HepG2 (cell line): Measurements from ENCODE around the gene DNAI4. TPM values are rescaled to one million over a fixed set of nuclear protein-coding genes. Genes with fewer than 3 reads are reported as not detected.

ENCODE experiments used
- BRD4 ChIP-seq: sonication (generic); formaldehyde crosslinking; IDR thresholded peaks from 2 replicates; pipeline ENCODE4 v1.4.0; 2020; ENCODE audit warnings: missing genetic modification reagents
- ELF1 ChIP-seq: sonication (generic); formaldehyde crosslinking; IDR thresholded peaks from 2 replicates; pipeline ENCODE4 v1.4.0; 2020; ENCODE audit warnings: missing genetic modification reagents
- JUNB ChIP-seq: sonication (generic); formaldehyde crosslinking; IDR thresholded peaks from 2 replicates; pipeline ENCODE4 v1.8.0; 2022; ENCODE audit warnings: missing genetic modification reagents, mild to moderate bottlenecking, borderline replicate concordance
- MATR3 ChIP-seq: sonication (generic); formaldehyde crosslinking; IDR thresholded peaks from 2 replicates; pipeline ENCODE4 v1.4.0; 2020; ENCODE audit warnings: missing genetic modification reagents
- MBD4 ChIP-seq: IDR thresholded peaks from 2 replicates; pipeline ENCODE4 v1.6.1; 2012; ENCODE audit warnings: low read length, inconsistent platforms, borderline replicate concordance
- MIER3 ChIP-seq: IDR thresholded peaks from 2 replicates; pipeline ENCODE4 v1.6.1; 2016; ENCODE audit warnings: missing compliant biosample characterization, borderline replicate concordance
- SALL2 ChIP-seq: sonication (generic); formaldehyde crosslinking; IDR thresholded peaks from 2 replicates; pipeline ENCODE4 v1.8.1; 2023; ENCODE audit warnings: mild to moderate bottlenecking, missing genetic modification reagents, inconsistent platforms
- SP140L ChIP-seq: sonication (generic); formaldehyde crosslinking; IDR thresholded peaks from 2 replicates; pipeline ENCODE4 v1.4.0; 2020; ENCODE audit warnings: missing genetic modification reagents, borderline replicate concordance
- SRF ChIP-seq: IDR thresholded peaks from 2 replicates; pipeline ENCODE4 v1.6.1; 2011; ENCODE audit warnings: mild to moderate bottlenecking, low read depth, low read length, moderate library complexity
- TARDBP ChIP-seq: sonication (generic); formaldehyde crosslinking; IDR thresholded peaks from 2 replicates; pipeline ENCODE4 v1.8.0; 2022; ENCODE audit warnings: mild to moderate bottlenecking, missing genetic modification reagents
- TCF7L2 ChIP-seq: IDR thresholded peaks from 2 replicates; pipeline ENCODE4 v1.6.1; 2011; ENCODE audit warnings: mild to moderate bottlenecking, low read depth, low read length, moderate library complexity
- ZNF468 ChIP-seq: sonication (generic); formaldehyde crosslinking; IDR thresholded peaks from 2 replicates; pipeline ENCODE4 v1.8.0; 2022; ENCODE audit warnings: mild to moderate bottlenecking, moderate library complexity, missing genetic modification reagents
- ZNF484 ChIP-seq: sonication (generic); formaldehyde crosslinking; IDR thresholded peaks from 2 replicates; pipeline ENCODE4 v1.5.1; 2020; ENCODE audit warnings: mild to moderate bottlenecking, low read depth, missing genetic modification reagents, borderline replicate concordance
- ZNF614 ChIP-seq: IDR thresholded peaks from 2 replicates; pipeline ENCODE4 v1.6.1; 2018; ENCODE audit warnings: missing biosample characterization, missing genetic modification reagents, inconsistent platforms, borderline replicate concordance
- ZNF724P ChIP-seq: sonication (generic); formaldehyde crosslinking; IDR thresholded peaks from 2 replicates; pipeline ENCODE4 v1.8.0; 2022; ENCODE audit warnings: missing genetic modification reagents, borderline replicate concordance
- polyA plus RNA-seq, 8 experiments: library from polyadenylated mRNA; depleted of rRNA in 3 of 8; stranded (reverse) in 7 of 8; unstranded in 1 of 8; fragments of >200 nt; fragmentation: Illumina TruSeq in 4 of 8; extraction: Trizol in 4 of 8; gene quantifications; 2 replicates each; pipeline versions ENCODE4 v1.2.1 to v1.2.3, GENCODE V29; 2011 to 2016; ENCODE audit warnings: low read depth in 4 of 8, missing spikeins in 1 of 8, mixed read lengths in 1 of 8; ENCODE audit not compliant: insufficient read depth in 1 of 8
- total RNA-seq, 5 experiments: library from RNA; depleted of rRNA; stranded (reverse); fragments of >200 nt; fragmentation: Illumina TruSeq; extraction: Trizol; gene quantifications; 2 replicates each; pipeline ENCODE4 v1.2.3, GENCODE V29; 2016; ENCODE audit warnings: low read depth in 1 of 5
- TF ChIP-seq, protein P1 (sequence below): sonication (generic); formaldehyde crosslinking; IDR thresholded peaks from 2 replicates; pipeline ENCODE4 v1.4.0; 2020; ENCODE audit warnings: missing genetic modification reagents, borderline replicate concordance
- TF ChIP-seq, protein P2 (sequence below): sonication (generic); formaldehyde crosslinking; IDR thresholded peaks from 2 replicates; pipeline ENCODE4 v1.4.0; 2020; ENCODE audit warnings: missing genetic modification reagents, mild to moderate bottlenecking, borderline replicate concordance
- TF ChIP-seq, protein P3 (sequence below): sonication (generic); formaldehyde crosslinking; IDR thresholded peaks from 2 replicates; pipeline ENCODE4 v1.8.0; 2022; ENCODE audit warnings: mild to moderate bottlenecking, missing genetic modification reagents; ENCODE audit not compliant: insufficient replicate concordance
- TF ChIP-seq, protein P4 (sequence below): IDR thresholded peaks from 2 replicates; pipeline ENCODE4 v1.6.1; 2016; ENCODE audit warnings: missing biosample characterization, missing genetic modification reagents, low read depth
- TF ChIP-seq, protein P5 (sequence below): sonication (generic); formaldehyde crosslinking; IDR thresholded peaks from 2 replicates; pipeline ENCODE4 v1.5.0; 2020; ENCODE audit warnings: missing genetic modification reagents

Gene DNAI4
- total and polyA plus RNA-seq, 2 of the 13 experiments (the other 11 are each of a cell fraction or from before 2014, with no cell fraction given), result 0.04 to 0.08 TPM

DNA sequence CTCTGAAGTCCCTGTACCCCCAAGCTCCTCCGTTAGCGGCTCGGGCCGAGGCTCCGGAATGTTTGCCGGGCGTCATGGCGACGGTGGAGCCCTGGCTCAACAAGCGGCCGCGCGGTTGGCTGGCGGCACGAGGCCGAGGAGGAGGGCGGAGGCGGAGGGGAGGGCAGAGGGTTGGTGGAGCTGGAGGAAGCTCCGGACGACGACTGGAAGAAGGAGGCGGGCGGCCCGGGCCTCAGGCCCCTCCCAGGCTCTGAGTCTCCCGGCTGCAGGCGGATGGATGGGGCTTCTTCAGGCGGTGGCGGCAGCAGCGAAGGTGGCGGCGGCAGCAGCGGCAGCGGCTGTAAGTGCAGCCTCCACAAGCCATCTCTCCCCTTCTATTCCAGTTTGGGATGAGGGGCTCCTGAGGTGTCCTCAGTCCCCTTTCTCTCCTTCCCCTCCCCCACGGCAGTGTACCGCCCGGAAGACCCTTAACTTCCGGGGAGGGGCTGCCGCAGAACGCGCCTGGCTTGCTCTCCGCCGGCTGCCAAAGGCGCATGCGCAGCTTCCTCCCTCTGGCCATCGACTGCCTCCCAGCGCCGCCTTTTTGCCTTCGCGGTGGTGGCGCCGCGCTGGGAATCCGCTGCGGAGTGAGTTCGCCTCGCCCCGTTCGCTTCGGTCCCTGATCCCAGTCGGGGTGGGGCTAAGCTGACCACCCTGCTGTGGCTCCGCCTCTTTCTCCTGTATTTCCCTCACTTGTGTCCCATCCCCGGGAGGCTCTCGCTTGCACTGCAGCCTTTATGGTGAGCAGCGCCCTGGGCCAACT is at the start of gene DNAI4, which contains the start of gene MIER1 (continued):
- TF ChIP-seq, protein P1, sequence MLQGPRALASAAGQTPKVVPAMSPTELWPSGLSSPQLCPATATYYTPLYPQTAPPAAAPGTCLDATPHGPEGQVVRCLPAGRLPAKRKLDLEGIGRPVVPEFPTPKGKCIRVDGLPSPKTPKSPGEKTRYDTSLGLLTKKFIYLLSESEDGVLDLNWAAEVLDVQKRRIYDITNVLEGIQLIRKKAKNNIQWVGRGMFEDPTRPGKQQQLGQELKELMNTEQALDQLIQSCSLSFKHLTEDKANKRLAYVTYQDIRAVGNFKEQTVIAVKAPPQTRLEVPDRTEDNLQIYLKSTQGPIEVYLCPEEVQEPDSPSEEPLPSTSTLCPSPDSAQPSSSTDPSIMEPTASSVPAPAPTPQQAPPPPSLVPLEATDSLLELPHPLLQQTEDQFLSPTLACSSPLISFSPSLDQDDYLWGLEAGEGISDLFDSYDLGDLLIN (CRISPR knock-in tag), result no peak
- peak; percentile 76; the same call in 1 of the 2 replicates for TF ChIP-seq TARDBP
- TF ChIP-seq MIER3 (CRISPR knock-in tag), result peak; percentile 72; the same call in 1 of the 2 replicates
- TF ChIP-seq SP140L, result no peak
- TF ChIP-seq, protein P2, sequence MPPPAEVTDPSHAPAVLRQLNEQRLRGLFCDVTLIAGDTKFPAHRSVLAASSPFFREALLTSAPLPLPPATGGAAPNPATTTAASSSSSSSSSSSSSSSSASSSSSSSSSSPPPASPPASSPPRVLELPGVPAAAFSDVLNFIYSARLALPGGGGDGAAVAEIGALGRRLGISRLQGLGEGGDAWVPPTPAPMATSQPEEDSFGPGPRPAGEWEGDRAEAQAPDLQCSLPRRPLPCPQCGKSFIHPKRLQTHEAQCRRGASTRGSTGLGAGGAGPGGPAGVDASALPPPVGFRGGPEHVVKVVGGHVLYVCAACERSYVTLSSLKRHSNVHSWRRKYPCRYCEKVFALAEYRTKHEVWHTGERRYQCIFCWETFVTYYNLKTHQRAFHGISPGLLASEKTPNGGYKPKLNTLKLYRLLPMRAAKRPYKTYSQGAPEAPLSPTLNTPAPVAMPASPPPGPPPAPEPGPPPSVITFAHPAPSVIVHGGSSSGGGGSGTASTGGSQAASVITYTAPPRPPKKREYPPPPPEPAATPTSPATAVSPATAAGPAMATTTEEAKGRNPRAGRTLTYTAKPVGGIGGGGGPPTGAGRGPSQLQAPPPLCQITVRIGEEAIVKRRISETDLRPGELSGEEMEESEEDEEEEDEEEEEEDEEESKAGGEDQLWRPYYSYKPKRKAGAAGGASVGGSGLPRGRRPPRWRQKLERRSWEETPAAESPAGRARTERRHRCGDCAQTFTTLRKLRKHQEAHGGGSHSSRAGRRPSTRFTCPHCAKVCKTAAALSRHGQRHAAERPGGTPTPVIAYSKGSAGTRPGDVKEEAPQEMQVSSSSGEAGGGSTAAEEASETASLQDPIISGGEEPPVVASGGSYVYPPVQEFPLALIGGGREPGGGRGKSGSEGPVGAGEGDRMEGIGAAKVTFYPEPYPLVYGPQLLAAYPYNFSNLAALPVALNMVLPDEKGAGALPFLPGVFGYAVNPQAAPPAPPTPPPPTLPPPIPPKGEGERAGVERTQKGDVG, result no peak
- peak; percentile 31; the same call in 1 of the 2 replicates for TF ChIP-seq ZNF724P
- 0 out of 2 replicates have a peak, but pooled peaks have one; percentile 25 for TF ChIP-seq SALL2
- 0 out of 2 replicates have a peak, but pooled peaks have one; percentile 2 for TF ChIP-seq SRF
- TF ChIP-seq ZNF484 (CRISPR knock-in tag), result no peak
- no peak for TF ChIP-seq TCF7L2
- TF ChIP-seq, protein P3, sequence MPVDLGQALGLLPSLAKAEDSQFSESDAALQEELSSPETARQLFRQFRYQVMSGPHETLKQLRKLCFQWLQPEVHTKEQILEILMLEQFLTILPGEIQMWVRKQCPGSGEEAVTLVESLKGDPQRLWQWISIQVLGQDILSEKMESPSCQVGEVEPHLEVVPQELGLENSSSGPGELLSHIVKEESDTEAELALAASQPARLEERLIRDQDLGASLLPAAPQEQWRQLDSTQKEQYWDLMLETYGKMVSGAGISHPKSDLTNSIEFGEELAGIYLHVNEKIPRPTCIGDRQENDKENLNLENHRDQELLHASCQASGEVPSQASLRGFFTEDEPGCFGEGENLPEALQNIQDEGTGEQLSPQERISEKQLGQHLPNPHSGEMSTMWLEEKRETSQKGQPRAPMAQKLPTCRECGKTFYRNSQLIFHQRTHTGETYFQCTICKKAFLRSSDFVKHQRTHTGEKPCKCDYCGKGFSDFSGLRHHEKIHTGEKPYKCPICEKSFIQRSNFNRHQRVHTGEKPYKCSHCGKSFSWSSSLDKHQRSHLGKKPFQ (CRISPR knock-in tag), result no peak
- TF ChIP-seq ZNF468, result no peak
- peak; percentile 91 for TF ChIP-seq ELF1
- no peak for TF ChIP-seq JUNB
- TF ChIP-seq, protein P4, sequence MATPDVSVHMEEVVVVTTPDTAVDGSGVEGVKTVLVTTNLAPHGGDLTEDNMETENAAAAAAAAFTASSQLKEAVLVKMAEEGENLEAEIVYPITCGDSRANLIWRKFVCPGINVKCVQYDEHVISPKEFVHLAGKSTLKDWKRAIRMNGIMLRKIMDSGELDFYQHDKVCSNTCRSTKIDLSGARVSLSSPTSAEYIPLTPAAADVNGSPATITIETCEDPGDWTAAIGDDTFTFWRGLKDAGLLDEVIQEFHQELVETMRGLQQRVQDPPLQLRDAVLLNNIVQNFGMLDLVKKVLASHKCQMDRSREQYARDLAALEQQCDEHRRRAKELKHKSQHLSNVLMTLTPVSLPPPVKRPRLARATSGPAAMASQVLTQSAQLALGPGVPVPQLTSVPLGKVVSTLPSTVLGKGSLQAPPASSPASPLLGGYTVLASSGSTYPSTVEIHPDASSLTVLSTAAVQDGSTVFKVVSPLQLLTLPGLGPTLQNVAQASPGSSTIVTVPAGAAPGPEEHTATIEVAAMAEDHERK, result no peak
- TF ChIP-seq, protein P5, sequence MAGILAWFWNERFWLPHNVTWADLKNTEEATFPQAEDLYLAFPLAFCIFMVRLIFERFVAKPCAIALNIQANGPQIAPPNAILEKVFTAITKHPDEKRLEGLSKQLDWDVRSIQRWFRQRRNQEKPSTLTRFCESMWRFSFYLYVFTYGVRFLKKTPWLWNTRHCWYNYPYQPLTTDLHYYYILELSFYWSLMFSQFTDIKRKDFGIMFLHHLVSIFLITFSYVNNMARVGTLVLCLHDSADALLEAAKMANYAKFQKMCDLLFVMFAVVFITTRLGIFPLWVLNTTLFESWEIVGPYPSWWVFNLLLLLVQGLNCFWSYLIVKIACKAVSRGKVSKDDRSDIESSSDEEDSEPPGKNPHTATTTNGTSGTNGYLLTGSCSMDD (CRISPR knock-in tag), result no peak
- TF ChIP-seq MBD4, result no peak
- TF ChIP-seq ZNF614, result no peak; the same call in 1 of the 2 replicates
- no peak for TF ChIP-seq MATR3 (CRISPR knock-in tag)
- TF ChIP-seq BRD4 (CRISPR knock-in tag), result no peak; the same call in 1 of the 2 replicates
